Trophoblast cell (in vitro differentiated cells and primary cell): ENCODE data around the gene LEF1.
A peak's percentile ranks its signal among the peaks of the same experiment; 100 is the strongest.

Experiments
- DNase-seq, 2 donors: peaks; one replicate each; pipeline ENCODE4 v3.0.0-alpha.2; 2016
- H2AFZ ChIP-seq: 2 replicates; pipeline ENCODE4 v1.6.1; 2013; ENCODE audit warnings: low read length, moderate library complexity, mild to moderate bottlenecking; ENCODE audit not compliant: insufficient read depth, poor library complexity
- H2AK5ac ChIP-seq: 2 replicates; pipeline ENCODE4 v1.6.1; 2013; ENCODE audit warnings: mild to moderate bottlenecking, low read length
- H2BK120ac ChIP-seq: 2 replicates; pipeline ENCODE4 v1.6.1; 2013; ENCODE audit warnings: low read length, mild to moderate bottlenecking, moderate library complexity; ENCODE audit not compliant: insufficient read depth, poor library complexity
- H2BK12ac ChIP-seq: 2 replicates; pipeline ENCODE4 v1.6.1; 2013; ENCODE audit warnings: mild to moderate bottlenecking, low read length, moderate library complexity
- H2BK5ac ChIP-seq: 2 replicates; pipeline ENCODE4 v1.6.1; 2013; ENCODE audit warnings: low read length, low read depth, moderate library complexity, mild to moderate bottlenecking; ENCODE audit not compliant: poor library complexity
- H3K14ac ChIP-seq: 2 replicates; pipeline ENCODE4 v1.6.1; 2013; ENCODE audit warnings: mild to moderate bottlenecking, low read length
- H3K18ac ChIP-seq: 2 replicates; pipeline ENCODE4 v1.6.1; 2013; ENCODE audit warnings: mild to moderate bottlenecking, low read length
- H3K23ac ChIP-seq: 2 replicates; pipeline ENCODE4 v1.6.1; 2013; ENCODE audit warnings: low read length
- H3K27ac ChIP-seq: 2 replicates; pipeline ENCODE4 v1.5.1; 2013; ENCODE audit warnings: low read depth, mild to moderate bottlenecking, inconsistent platforms, low read length, moderate library complexity
- H3K27me3 ChIP-seq: 2 replicates; pipeline ENCODE4 v1.6.1; 2013; ENCODE audit warnings: inconsistent platforms, mild to moderate bottlenecking, low read length, moderate library complexity; ENCODE audit not compliant: insufficient read depth
- H3K36me3 ChIP-seq, 2 experiments: 1 replicate in 1 of 2; 2 replicates in 1 of 2; pipeline ENCODE4 v1.6.1; 2013; ENCODE audit warnings: low read length in 2 of 2, mild to moderate bottlenecking in 2 of 2, moderate library complexity in 1 of 2; ENCODE audit not compliant: insufficient read depth in 2 of 2, control insufficient read depth in 1 of 2
- H3K4ac ChIP-seq: 2 replicates; pipeline ENCODE4 v1.6.1; 2013; ENCODE audit warnings: low read depth, mild to moderate bottlenecking, low read length, moderate library complexity
- H3K4me1 ChIP-seq, 2 experiments: 1 replicate in 1 of 2; 2 replicates in 1 of 2; pipeline ENCODE4 v1.6.1; 2013; ENCODE audit warnings: low read length in 2 of 2, mild to moderate bottlenecking in 2 of 2, moderate library complexity in 1 of 2; ENCODE audit not compliant: insufficient read depth in 2 of 2, control insufficient read depth in 1 of 2
- H3K4me2 ChIP-seq: 2 replicates; pipeline ENCODE4 v1.6.1; 2013; ENCODE audit warnings: inconsistent platforms, mild to moderate bottlenecking, low read length, moderate library complexity
- H3K4me3 ChIP-seq: 2 replicates; pipeline ENCODE4 v1.5.1; 2013; ENCODE audit warnings: mild to moderate bottlenecking, low read depth, low read length, inconsistent platforms
- H3K79me1 ChIP-seq: one replicate; pipeline ENCODE4 v1.6.1; 2013; ENCODE audit warnings: low read length
- H3K79me2 ChIP-seq: 2 replicates; pipeline ENCODE4 v1.6.1; 2013; ENCODE audit warnings: low read length, mild to moderate bottlenecking; ENCODE audit not compliant: control insufficient read depth, insufficient read depth, poor library complexity
- H3K9ac ChIP-seq: 2 replicates; pipeline ENCODE4 v1.6.1; 2013; ENCODE audit warnings: mild to moderate bottlenecking, low read length
- H3K9me3 ChIP-seq: 2 replicates; pipeline ENCODE4 v1.6.1; 2013; ENCODE audit warnings: low read depth, mild to moderate bottlenecking, control low read depth, inconsistent platforms, low read length; ENCODE audit not compliant: insufficient read depth
- H4K12ac ChIP-seq: 2 replicates; pipeline ENCODE4 v1.6.1; 2013; ENCODE audit warnings: low read depth, mild to moderate bottlenecking, low read length, moderate library complexity
- H4K8ac ChIP-seq: 2 replicates; pipeline ENCODE4 v1.6.1; 2013; ENCODE audit warnings: low read depth, mild to moderate bottlenecking, low read length, moderate library complexity
- H4K91ac ChIP-seq: one replicate; pipeline ENCODE4 v1.6.1; 2013; ENCODE audit warnings: low read depth, mild to moderate bottlenecking, low read length, moderate library complexity
- WGBS: extraction: QIAGEN DNeasy Blood & Tissue Kit; methylation state at CpG from one replicate; pipeline ENCODE4 v1.1.7; 2013; ENCODE audit warnings: missing lambda C conversion rate; ENCODE audit not compliant: insufficient read length, insufficient coverage; ENCODE audit errors: extremely low coverage; 5-methylcytosine and 5-hydroxymethylcytosine counted together

Gene LEF1

GRCh38 chr4:108048157-108048556 is 120.6 kb downstream of the LEF1 start:
- Histone ChIP-seq H4K91ac (no peak overlapping the region), H3K79me2 (no peaks in the 10 kb centered on the region), H2BK12ac (no peak overlapping the region), H3K4me3 (peak overlapping the region; percentile 6), H3K9me3 (no peaks in the 10 kb centered on the region), H2BK120ac (no peak overlapping the region), H3K9ac (no peak overlapping the region), H2AK5ac (no peak overlapping the region), H3K27ac (no peak overlapping the region), H3K36me3 (peaks cover 4 to 11% of the 10 kb centered on the region in 2 experiments), H3K4ac (no peak overlapping the region), H4K12ac (no peak overlapping the region), H3K4me1 (peaks cover 5 to 6% of the 10 kb centered on the region in 2 experiments), H4K8ac (no peak overlapping the region), H3K14ac (no peak overlapping the region), H3K23ac (no peak overlapping the region), H2AFZ (no peak overlapping the region), H2BK5ac (no peak overlapping the region), H3K79me1 (no peaks in the 10 kb centered on the region), H3K4me2 (no peak overlapping the region), H3K18ac (no peak overlapping the region), H3K27me3 (no peaks in the 10 kb centered on the region)
- DNase-seq: no peak
- WGBS: no CpG with 5 or more reads among the region's 6 CpGs

GRCh38 chr4:108047199-108047598 is 121.5 kb downstream of the LEF1 start:
- Histone ChIP-seq H2BK5ac (no peak overlapping the region), H3K36me3 (peaks cover 4 to 8% of the 10 kb centered on the region in 2 experiments), H3K14ac (no peak overlapping the region), H3K9ac (no peak overlapping the region), H2AFZ (no peak overlapping the region), H3K79me2 (no peaks in the 10 kb centered on the region), H3K9me3 (no peaks in the 10 kb centered on the region), H4K12ac (no peak overlapping the region), H2AK5ac (no peak overlapping the region), H2BK12ac (no peak overlapping the region), H3K27ac (no peak overlapping the region), H4K91ac (no peak overlapping the region), H3K4me3 (no peak overlapping the region), H3K4me2 (no peak overlapping the region), H3K4ac (no peak overlapping the region), H3K4me1 (peaks cover 5 to 6% of the 10 kb centered on the region in 2 experiments), H3K27me3 (no peaks in the 10 kb centered on the region), H4K8ac (no peak overlapping the region), H2BK120ac (no peak overlapping the region), H3K18ac (no peak overlapping the region), H3K79me1 (no peaks in the 10 kb centered on the region), H3K23ac (no peak overlapping the region)
- DNase-seq: no peak
- WGBS: no CpG with 5 or more reads among the region's 2 CpGs

- Histone ChIP-seq H2AK5ac (no peak overlapping the region), H2BK5ac (no peak overlapping the region), H3K4me3 (no peak overlapping the region), H3K4ac (no peak overlapping the region), H4K8ac (no peak overlapping the region), H2AFZ (no peak overlapping the region), H3K27me3 (no peaks in the 10 kb centered on the region), H3K79me1 (no peaks in the 10 kb centered on the region), H4K12ac (no peak overlapping the region), H3K23ac (no peak overlapping the region), H3K4me1 (peaks cover 2% of the 10 kb centered on the region in 2 experiments), H3K18ac (no peak overlapping the region), H2BK12ac (no peak overlapping the region), H3K9ac (no peak overlapping the region), H3K27ac (no peak overlapping the region), H4K91ac (no peak overlapping the region), H3K9me3 (no peaks in the 10 kb centered on the region), H3K14ac (no peak overlapping the region), H3K79me2 (no peaks in the 10 kb centered on the region), H3K4me2 (no peak overlapping the region), H2BK120ac (no peak overlapping the region), H3K36me3 (peaks cover 4 to 8% of the 10 kb centered on the region in 2 experiments)
- no CpG with 5 or more reads among the region's 3 CpGs for WGBS
- DNase-seq: no peak
These were observed 123.1 kb downstream of the LEF1 start for GRCh38 chr4:108045687-108046024.

- Histone ChIP-seq H3K9me3 (no peaks in the 10 kb centered on the region), H4K12ac (no peak overlapping the region), H3K27ac (no peak overlapping the region), H3K4me1 (no peaks in the 10 kb centered on the region), H3K79me1 (no peaks in the 10 kb centered on the region), H3K18ac (no peak overlapping the region), H2AK5ac (no peak overlapping the region), H2AFZ (no peak overlapping the region), H3K14ac (no peak overlapping the region), H3K9ac (no peak overlapping the region), H3K79me2 (no peaks in the 10 kb centered on the region), H2BK5ac (no peak overlapping the region), H3K4me2 (no peak overlapping the region), H3K23ac (no peak overlapping the region), H2BK12ac (no peak overlapping the region), H3K27me3 (no peaks in the 10 kb centered on the region), H3K4ac (no peak overlapping the region), H3K36me3 (peaks cover 4 to 8% of the 10 kb centered on the region in 2 experiments), H4K91ac (no peak overlapping the region), H2BK120ac (no peak overlapping the region), H4K8ac (no peak overlapping the region), H3K4me3 (no peak overlapping the region)
- WGBS: no CpG with 5 or more reads among the region's 9 CpGs
- no peak for DNase-seq
These were observed 123.6 kb downstream of the LEF1 start for GRCh38 chr4:108044951-108045686.
